Activated naive CD4-positive, alpha-beta T cell treated with anti-CD3 and anti-CD28 coated beads, Interleukin-2, amount 10 ng/mL, durations not matched to agents 5 hours and 36 hours (primary cell): ENCODE results near the gene GMPS. TPM values are rescaled to one million over a fixed set of nuclear protein-coding genes. Genes with fewer than 3 reads are reported as not detected.

ENCODE experiments used
- total RNA-seq, 2 experiments: library from RNA; stranded (reverse); gene quantifications; one replicate each; pipeline ENCODE4 v1.2.3, GENCODE V29; 2021

The GMPS gene
- 10 to 100 TPM; 86.2 to 92.3 TPM for total RNA-seq

GRCh38 chr3:155870133-155870944 lies at the start of gene GMPS:
GMPS (plus strand) TSS chr3:155870650; CDS start chr3:155870871, 221 bp downstream.

GRCh38 chr3:155854141-155854940 lies 16.1 kb upstream of the GMPS start, which contains the start of gene SLC33A1:
SLC33A1 (minus strand) TSS chr3:155854427; CDS start chr3:155853997, 430 bp downstream.

Other genes with a start within 250 kb of the GMPS start
- gene PLCH1, start 125.6 kb upstream of the GMPS start, total RNA-seq = under 1 TPM; 0.14 to 0.15 TPM
- 1 to 10 TPM in 1 of 2 experiments, under 1 TPM in 1; 0.66 to 1.5 TPM for gene C3orf33, start 64.4 kb upstream of the GMPS start, total RNA-seq
- 10 to 100 TPM; 26.8 to 29.6 TPM for gene SLC33A1, start 16.2 kb upstream of the GMPS start, total RNA-seq
- not detected for gene KCNAB1, start 249.9 kb downstream of the GMPS start, total RNA-seq